SU-DHL-6 (cell line): ENCODE measurements around the gene AHSG.
A peak's percentile ranks its signal among the peaks of the same experiment; 100 is the strongest.

Experiments used
- H2AFZ ChIP-seq: fragments of 200-600 bp; sonication (generic); 2 replicates; pipeline ENCODE4 v1.6.1; 2014; ENCODE audit warnings: low read depth, mild to moderate bottlenecking, moderate library complexity, mixed read lengths, antibody characterized with exemption, low read length; ENCODE audit not compliant: severe bottlenecking
- H3F3A ChIP-seq: fragments of 200-600 bp; shearing (Covaris generic); 2 replicates; pipeline ENCODE4 v1.6.0; 2016; ENCODE audit warnings: antibody characterized with exemption, mild to moderate bottlenecking; ENCODE audit not compliant: insufficient read depth
- H3K27ac ChIP-seq: fragments of 200-600 bp; sonication (generic); 2 replicates; pipeline ENCODE4 v1.5.1; 2016; ENCODE audit warnings: low read depth, mild to moderate bottlenecking, low read length, moderate library complexity, mixed read lengths
- H3K27me3 ChIP-seq: fragments of 200-600 bp; sonication (generic), shearing (Covaris generic); 2 replicates; pipeline ENCODE4 v1.6.0; 2014; ENCODE audit warnings: mild to moderate bottlenecking, low read length
- H3K36me3 ChIP-seq: fragments of 200-600 bp; sonication (generic); 2 replicates; pipeline ENCODE4 v1.6.1; 2014; ENCODE audit warnings: mild to moderate bottlenecking, low read length, mixed read lengths
- H3K4me2 ChIP-seq: fragments of 300-600, 200-600 bp; shearing (Covaris generic), sonication (generic); 2 replicates; pipeline ENCODE4 v1.6.0; 2014; ENCODE audit warnings: low read length, low read depth, mild to moderate bottlenecking; ENCODE audit not compliant: poor library complexity, severe bottlenecking
- H3K4me3 ChIP-seq: fragments of 200-600 bp; sonication (generic); 2 replicates; pipeline ENCODE4 v1.5.1; 2014; ENCODE audit warnings: antibody characterized with exemption, low read length, mild to moderate bottlenecking, mixed read lengths; ENCODE audit not compliant: insufficient read depth, poor library complexity, severe bottlenecking
- H3K79me2 ChIP-seq: fragments of 200-600 bp; sonication (generic); 2 replicates; pipeline ENCODE4 v1.6.1; 2014; ENCODE audit warnings: mild to moderate bottlenecking, low read length, moderate library complexity; ENCODE audit not compliant: insufficient read depth
- H3K9ac ChIP-seq: fragments of 200-600 bp; sonication (generic); 2 replicates; pipeline ENCODE4 v1.7.0; 2014; ENCODE audit warnings: mild to moderate bottlenecking, low read length
- H3K9me2 ChIP-seq: fragments of 200-600 bp; sonication (generic); replicated peaks from 2 replicates; pipeline ENCODE4 v1.6.1; 2014; ENCODE audit warnings: low read length; ENCODE audit not compliant: insufficient read depth
- H3K9me3 ChIP-seq: fragments of 200-600 bp; sonication (generic); 2 replicates; pipeline ENCODE4 v1.6.1; 2014; ENCODE audit warnings: low read length, mixed read lengths; ENCODE audit not compliant: insufficient read depth
- H4K20me1 ChIP-seq: fragments of 200-600 bp; sonication (generic); 2 replicates; pipeline ENCODE4 v1.6.1; 2014; ENCODE audit warnings: low read depth, mild to moderate bottlenecking, antibody characterized with exemption, low read length, moderate library complexity, mixed read lengths
- EZH2phosphoT487 ChIP-seq: fragments of 200-600 bp; sonication (generic), shearing (Covaris generic); conservative IDR thresholded peaks from 2 replicates; pipeline ENCODE4 v1.6.1; 2018; ENCODE audit warnings: mild to moderate bottlenecking, antibody characterized with exemption, low read length, moderate library complexity, mixed read lengths
- TF ChIP-seq, protein P1 (sequence below): fragments of 200-600 bp; sonication (generic); IDR thresholded peaks from one replicate; pipeline ENCODE4 v1.5.1; 2017; ENCODE audit warnings: antibody characterized with exemption, mild to moderate bottlenecking, low read length, moderate library complexity; ENCODE audit not compliant: insufficient read depth, poor library complexity, severe bottlenecking

Gene AHSG

DNA sequence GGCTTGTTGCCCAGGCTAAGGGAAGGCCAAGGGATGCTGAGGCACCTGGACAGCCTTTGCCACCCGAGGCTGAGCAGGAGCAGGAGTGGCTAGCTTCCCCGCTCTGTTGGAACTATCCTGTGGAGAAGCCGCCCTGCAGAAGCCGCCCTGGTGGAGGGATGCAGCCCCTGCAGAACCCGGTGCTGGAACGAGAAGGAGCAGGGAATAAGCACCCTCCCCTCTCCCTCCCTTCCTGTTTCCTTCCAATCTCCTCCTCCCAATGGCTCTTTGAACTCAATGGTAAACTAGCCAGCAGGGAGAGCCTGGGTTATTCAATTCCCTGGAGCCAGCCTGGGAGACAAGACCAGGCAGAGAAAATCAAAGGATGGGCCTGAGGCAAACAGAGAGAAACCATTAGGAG lies 41.1 kb downstream of the AHSG start:
- Histone ChIP-seq H3K9me2 (no peaks in the 10 kb centered on the region), H3K9me3 (no peaks in the 10 kb centered on the region), H3K4me2 (peak overlapping the region; percentile 66), H3K27ac (peak overlapping the region; percentile 89), H2AFZ (no peak overlapping the region), H3K79me2 (no peaks in the 10 kb centered on the region), H3K36me3 (no peaks in the 10 kb centered on the region), H3K4me3 (no peak overlapping the region), H3K9ac (no peak overlapping the region), H4K20me1 (no peaks in the 10 kb centered on the region), H3F3A (peaks cover 3% of the 10 kb centered on the region; the same call in 1 of the 2 replicates), H3K27me3 (no peaks in the 10 kb centered on the region)
- TF ChIP-seq EZH2phosphoT487 = no peak
- TF ChIP-seq, protein P1, sequence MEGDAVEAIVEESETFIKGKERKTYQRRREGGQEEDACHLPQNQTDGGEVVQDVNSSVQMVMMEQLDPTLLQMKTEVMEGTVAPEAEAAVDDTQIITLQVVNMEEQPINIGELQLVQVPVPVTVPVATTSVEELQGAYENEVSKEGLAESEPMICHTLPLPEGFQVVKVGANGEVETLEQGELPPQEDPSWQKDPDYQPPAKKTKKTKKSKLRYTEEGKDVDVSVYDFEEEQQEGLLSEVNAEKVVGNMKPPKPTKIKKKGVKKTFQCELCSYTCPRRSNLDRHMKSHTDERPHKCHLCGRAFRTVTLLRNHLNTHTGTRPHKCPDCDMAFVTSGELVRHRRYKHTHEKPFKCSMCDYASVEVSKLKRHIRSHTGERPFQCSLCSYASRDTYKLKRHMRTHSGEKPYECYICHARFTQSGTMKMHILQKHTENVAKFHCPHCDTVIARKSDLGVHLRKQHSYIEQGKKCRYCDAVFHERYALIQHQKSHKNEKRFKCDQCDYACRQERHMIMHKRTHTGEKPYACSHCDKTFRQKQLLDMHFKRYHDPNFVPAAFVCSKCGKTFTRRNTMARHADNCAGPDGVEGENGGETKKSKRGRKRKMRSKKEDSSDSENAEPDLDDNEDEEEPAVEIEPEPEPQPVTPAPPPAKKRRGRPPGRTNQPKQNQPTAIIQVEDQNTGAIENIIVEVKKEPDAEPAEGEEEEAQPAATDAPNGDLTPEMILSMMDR = no peak

DNA sequence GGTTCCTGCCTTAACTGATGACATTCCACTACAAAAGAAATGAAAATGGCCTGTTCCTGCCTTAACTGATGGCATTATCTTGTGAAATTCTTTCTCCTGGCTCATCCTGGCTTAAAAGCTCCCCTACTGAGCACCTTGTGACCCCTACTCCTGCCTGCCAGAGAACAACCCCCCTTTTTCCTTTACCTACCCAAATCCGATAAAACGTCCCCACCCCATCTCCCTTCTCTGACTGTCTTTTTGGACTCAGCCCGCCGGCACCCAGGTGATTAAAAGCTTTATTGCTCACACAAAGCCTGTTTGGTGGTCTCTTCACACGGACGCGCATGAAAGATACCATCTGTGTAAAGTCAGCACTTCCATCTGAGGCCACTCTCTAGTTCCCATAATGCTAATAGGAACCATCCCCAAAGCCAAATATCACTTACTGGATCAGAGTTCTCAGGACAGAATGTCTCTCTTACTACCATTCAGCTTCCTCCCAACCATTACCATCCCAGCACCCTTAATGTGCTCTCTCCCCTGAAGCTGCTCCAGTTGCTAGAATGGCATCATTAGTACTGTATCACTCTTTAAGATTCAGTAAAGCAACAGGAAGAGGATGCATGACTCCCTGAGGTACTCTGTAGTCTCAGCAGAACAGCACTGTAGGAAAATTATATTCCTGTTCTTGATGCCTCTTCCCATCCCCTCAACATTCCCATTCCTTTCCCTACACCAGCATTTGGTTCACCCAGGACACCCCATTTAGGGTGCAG lies 50.7 kb downstream of the AHSG start:
- Histone ChIP-seq H3K36me3 (no peaks in the 10 kb centered on the region), H3K4me2 (no peak overlapping the region), H3K4me3 (no peak overlapping the region), H3K9ac (no peak overlapping the region), H3K27me3 (no peaks in the 10 kb centered on the region), H2AFZ (no peak overlapping the region), H4K20me1 (no peaks in the 10 kb centered on the region), H3K9me3 (no peaks in the 10 kb centered on the region), H3K79me2 (no peaks in the 10 kb centered on the region), H3K27ac (no peak overlapping the region), H3K9me2 (no peaks in the 10 kb centered on the region), H3F3A (no peaks in the 10 kb centered on the region)
- TF ChIP-seq, protein P1 = no peak
- TF ChIP-seq EZH2phosphoT487 = no peak

DNA sequence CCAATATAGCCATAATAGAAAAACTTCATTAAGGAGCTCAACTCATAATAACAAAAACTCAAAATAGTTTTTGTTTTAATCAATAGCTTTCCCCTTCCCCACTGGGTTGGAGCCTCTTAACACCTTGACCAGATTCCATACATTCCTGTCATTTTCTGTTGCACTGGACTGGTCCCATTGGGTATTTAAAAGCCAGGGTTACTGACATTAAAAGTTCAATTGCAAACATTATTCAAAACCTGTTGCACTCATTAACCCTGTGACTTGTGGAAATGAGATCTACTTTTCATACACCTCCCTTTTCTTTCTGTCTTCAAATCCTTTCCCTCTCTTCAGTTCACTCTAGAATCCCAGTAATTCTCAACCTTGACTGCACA lies 51.2 kb downstream of the AHSG start:
- Histone ChIP-seq H3K4me3 (no peak overlapping the region), H2AFZ (no peak overlapping the region), H3K27me3 (no peaks in the 10 kb centered on the region), H3K4me2 (no peak overlapping the region), H3K9ac (no peak overlapping the region), H4K20me1 (no peaks in the 10 kb centered on the region), H3K36me3 (no peaks in the 10 kb centered on the region), H3K79me2 (no peaks in the 10 kb centered on the region), H3K27ac (no peak overlapping the region), H3K9me2 (no peaks in the 10 kb centered on the region), H3K9me3 (no peaks in the 10 kb centered on the region), H3F3A (no peaks in the 10 kb centered on the region)
- TF ChIP-seq, protein P1 = no peak
- no peak for TF ChIP-seq EZH2phosphoT487
